Measurements from ENCODE around the gene GALNS.

DNA sequence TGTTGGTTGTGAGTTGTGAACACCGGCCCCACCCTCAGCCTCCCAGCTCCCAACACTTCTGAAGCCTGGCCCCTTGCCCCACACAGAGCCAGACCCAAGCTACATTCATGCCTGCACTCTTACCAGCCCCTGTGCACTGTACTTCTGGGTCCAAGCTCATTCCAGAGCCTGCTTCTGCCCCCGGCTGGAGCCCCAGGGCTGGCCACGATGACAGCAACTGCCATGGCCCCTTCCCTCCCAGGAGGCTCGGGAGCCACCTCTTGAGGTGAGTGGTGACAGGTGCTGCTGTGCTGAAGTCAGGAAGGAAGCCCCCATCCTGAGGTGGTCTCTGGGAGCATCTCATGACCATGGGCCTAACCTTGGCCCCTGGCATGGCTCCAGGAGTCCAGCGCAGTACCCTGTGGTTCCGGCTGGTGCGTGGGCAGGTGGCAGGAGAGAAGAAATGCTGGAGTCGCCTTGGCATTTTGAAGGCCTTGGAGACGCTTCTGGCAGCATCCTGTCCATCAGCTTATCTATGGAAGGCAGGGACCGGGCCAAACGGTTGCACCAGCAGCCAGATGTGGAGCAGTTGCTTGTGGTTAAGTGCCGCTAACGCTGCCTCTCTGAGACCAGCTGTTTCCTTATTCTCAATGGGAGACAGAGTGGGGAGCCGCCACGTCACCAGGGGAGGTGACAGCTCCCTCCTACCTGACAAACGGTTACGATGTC lies 57.0 kb downstream of the GALNS start:
- peak; percentile 69 for TF ChIP-seq POLR2A (IDR thresholded peaks at IDR 0.05; ENCODE audit: low read length)
- no peak for TF ChIP-seq GATA1 (IDR thresholded peaks at IDR 0.05; ENCODE audit: low read depth, low read length)
